ENCODE results near the gene ERC2. TPM values are rescaled to one million over a fixed set of nuclear protein-coding genes. Genes with fewer than 3 reads are reported as not detected.

The ERC2 gene
- total RNA-seq, 1 experiment from 2014 or later = 0.77 TPM

GRCh38 chr3:55569033-55569599 is 899.2 kb downstream of the ERC2 start:
- Histone ChIP-seq H3K79me2 (ENCODE audit: low read length) (no peaks in the 10 kb centered on the region), H3K9me3 (ENCODE audit: low read length) (no peaks in the 10 kb centered on the region), H3K9ac (ENCODE audit: low read length) (no peak overlapping the region), H4K20me1 (ENCODE audit: low read length) (no peaks in the 10 kb centered on the region), H3K27me3 (ENCODE audit: low read length) (no peaks in the 10 kb centered on the region), H3K4me2 (ENCODE audit: low read length) (no peak overlapping the region), H3K9me2 (replicated peaks; ENCODE audit: low read length) (no peaks in the 10 kb centered on the region), H3F3A (ENCODE audit: low read length, unreplicated experiment) (no peaks in the 10 kb centered on the region), H2AFZ (ENCODE audit: low read length) (no peak overlapping the region), H3K27ac (ENCODE audit: low read length) (no peak overlapping the region), H3K4me1 (ENCODE audit: insufficient read depth, low read length) (no peaks in the 10 kb centered on the region), H3K4me3 (ENCODE audit: low read length) (no peak overlapping the region), H3K36me3 (ENCODE audit: low read depth, low read length) (no peaks in the 10 kb centered on the region)
- ChIA-PET CTCF (no interaction called here), POLR2A (ENCODE audit: unreplicated experiment) (no interaction called here)
- BruUV-seq (replicated peaks) = no TSS peak
- no peak for ATAC-seq
- DNase-seq = peak; percentile 16
- intact Hi-C loops (cut with micrococcal nuclease) = no loop called here
- TF ChIP-seq CTCF (conservative IDR thresholded peaks at IDR 0.05; ENCODE audit: low read depth, low read length) = no peak
- TF ChIP-seq EZH2 (IDR thresholded peaks at IDR 0.05; ENCODE audit: low read length, unreplicated experiment) = no peak
- TF ChIP-seq EZH2phosphoT487 (IDR thresholded peaks at IDR 0.05; ENCODE audit: borderline replicate concordance, low read length) = no peak

DNA sequence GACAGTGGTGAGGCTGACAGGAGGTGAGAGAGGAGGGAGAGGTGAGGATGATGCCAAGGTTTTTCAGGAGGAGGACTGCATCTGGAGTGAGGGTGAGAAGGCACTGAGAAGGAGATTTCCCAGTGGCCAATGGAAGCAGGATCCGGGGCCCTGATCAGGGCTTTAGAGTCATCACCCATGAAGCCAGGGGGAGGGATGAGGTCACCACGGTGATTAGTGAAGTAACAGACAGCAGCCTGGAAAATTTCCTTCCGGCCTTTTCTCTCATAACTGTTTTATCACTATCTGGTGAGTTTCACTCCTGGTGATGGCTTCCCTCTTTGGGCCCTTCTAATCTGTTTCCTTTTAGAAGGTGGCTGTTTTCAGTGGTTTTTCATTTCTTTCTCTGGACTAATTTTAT is 900.7 kb downstream of the ERC2 start:
- ATAC-seq (no peak), DNase-seq (no peak)
- Histone ChIP-seq H3K36me3 (ENCODE audit: low read depth, low read length) (no peaks in the 10 kb centered on the region), H3K79me2 (ENCODE audit: low read length) (no peaks in the 10 kb centered on the region), H3K4me1 (ENCODE audit: insufficient read depth, low read length) (no peaks in the 10 kb centered on the region), H3K27me3 (ENCODE audit: low read length) (no peaks in the 10 kb centered on the region), H3K4me2 (ENCODE audit: low read length) (no peak overlapping the region), H3K9me2 (replicated peaks; ENCODE audit: low read length) (no peaks in the 10 kb centered on the region), H3F3A (ENCODE audit: low read length, unreplicated experiment) (no peaks in the 10 kb centered on the region), H3K9ac (ENCODE audit: low read length) (no peak overlapping the region), H3K4me3 (ENCODE audit: low read length) (no peak overlapping the region), H2AFZ (ENCODE audit: low read length) (no peak overlapping the region), H3K27ac (ENCODE audit: low read length) (no peak overlapping the region), H3K9me3 (ENCODE audit: low read length) (no peaks in the 10 kb centered on the region), H4K20me1 (ENCODE audit: low read length) (no peaks in the 10 kb centered on the region)
- POLR2A ChIA-PET (ENCODE audit: unreplicated experiment) = no interaction called here
- TF ChIP-seq EZH2 (IDR thresholded peaks at IDR 0.05; ENCODE audit: low read length, unreplicated experiment) = no peak
- CTCF ChIA-PET = no interaction called here
- no TSS peak for BruUV-seq (replicated peaks)
- intact Hi-C loops (cut with micrococcal nuclease) = no loop called here

DNA sequence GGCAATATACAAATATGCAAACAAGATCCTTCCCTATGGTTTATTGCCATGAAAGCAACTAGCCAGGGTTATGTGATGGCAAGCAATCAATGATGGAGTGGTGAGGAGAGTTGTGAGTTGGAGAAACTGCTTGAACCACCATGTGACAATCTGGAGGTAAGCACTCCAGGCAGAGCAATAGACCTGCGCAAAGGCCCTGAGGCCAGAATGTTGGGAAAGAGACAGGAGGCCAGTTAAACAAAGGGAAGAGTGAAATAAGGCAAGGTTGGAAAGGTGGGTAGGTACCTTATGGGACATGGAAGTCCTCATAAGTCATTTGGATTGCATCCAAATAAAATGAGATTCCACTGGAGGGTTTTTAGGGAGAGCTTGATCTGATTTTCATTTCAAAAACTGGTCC is 901.1 kb downstream of the ERC2 start:
- intact Hi-C loops (cut with micrococcal nuclease) = no loop called here
- DNase-seq (no peak), ATAC-seq (no peak)
- Histone ChIP-seq H3K27me3 (ENCODE audit: low read length) (no peaks in the 10 kb centered on the region), H3F3A (ENCODE audit: low read length, unreplicated experiment) (no peaks in the 10 kb centered on the region), H3K9me3 (ENCODE audit: low read length) (no peaks in the 10 kb centered on the region), H3K79me2 (ENCODE audit: low read length) (no peaks in the 10 kb centered on the region), H3K9me2 (replicated peaks; ENCODE audit: low read length) (no peaks in the 10 kb centered on the region), H2AFZ (ENCODE audit: low read length) (no peak overlapping the region), H3K9ac (ENCODE audit: low read length) (no peak overlapping the region), H3K4me3 (ENCODE audit: low read length) (no peak overlapping the region), H3K36me3 (ENCODE audit: low read depth, low read length) (no peaks in the 10 kb centered on the region), H3K27ac (ENCODE audit: low read length) (no peak overlapping the region), H3K4me2 (ENCODE audit: low read length) (no peak overlapping the region), H4K20me1 (ENCODE audit: low read length) (no peaks in the 10 kb centered on the region), H3K4me1 (ENCODE audit: insufficient read depth, low read length) (no peaks in the 10 kb centered on the region)
- ChIA-PET CTCF (no interaction called here), POLR2A (ENCODE audit: unreplicated experiment) (no interaction called here)
- TF ChIP-seq EZH2phosphoT487 (IDR thresholded peaks at IDR 0.05; ENCODE audit: borderline replicate concordance, low read length) = no peak
- TF ChIP-seq CTCF (conservative IDR thresholded peaks at IDR 0.05; ENCODE audit: low read depth, low read length) = no peak
- TF ChIP-seq EZH2 (IDR thresholded peaks at IDR 0.05; ENCODE audit: low read length, unreplicated experiment) = no peak
- BruUV-seq (replicated peaks) = no TSS peak

Measured in PC-3 (cell line).